Vagina (tissue), 2 donors: ENCODE data around the gene ADORA2B.

Source experiments
- POLR2A ChIP-seq, 2 donors: fragments of 450-650 bp; IDR thresholded peaks; one replicate each; pipeline ENCODE4 v1.6.1; 2017; ENCODE audit warnings: antibody characterized with exemption in 2 of 2, mild to moderate bottlenecking in 2 of 2, moderate library complexity in 2 of 2
- POLR2AphosphoS5 ChIP-seq, 2 donors: sonication (generic); formaldehyde crosslinking; IDR thresholded peaks; one replicate each; pipeline ENCODE4 v1.9.0; 2017; ENCODE audit warnings: antibody characterized with exemption in 2 of 2, mild to moderate bottlenecking in 2 of 2, low read depth in 1 of 2; ENCODE audit not compliant: insufficient read depth in 1 of 2
- TF ChIP-seq, protein P1 (sequence below), 3 experiments: fragments of 450-650 bp in 2 of 3; fragments of 200-600 bp in 1 of 3; sonication (generic) in 1 of 3; IDR thresholded peaks; one replicate each; pipeline ENCODE4 v1.5.1; 2017 to 2019; ENCODE audit warnings: antibody characterized with exemption in 3 of 3, mild to moderate bottlenecking in 2 of 3, moderate library complexity in 2 of 3

DNA sequence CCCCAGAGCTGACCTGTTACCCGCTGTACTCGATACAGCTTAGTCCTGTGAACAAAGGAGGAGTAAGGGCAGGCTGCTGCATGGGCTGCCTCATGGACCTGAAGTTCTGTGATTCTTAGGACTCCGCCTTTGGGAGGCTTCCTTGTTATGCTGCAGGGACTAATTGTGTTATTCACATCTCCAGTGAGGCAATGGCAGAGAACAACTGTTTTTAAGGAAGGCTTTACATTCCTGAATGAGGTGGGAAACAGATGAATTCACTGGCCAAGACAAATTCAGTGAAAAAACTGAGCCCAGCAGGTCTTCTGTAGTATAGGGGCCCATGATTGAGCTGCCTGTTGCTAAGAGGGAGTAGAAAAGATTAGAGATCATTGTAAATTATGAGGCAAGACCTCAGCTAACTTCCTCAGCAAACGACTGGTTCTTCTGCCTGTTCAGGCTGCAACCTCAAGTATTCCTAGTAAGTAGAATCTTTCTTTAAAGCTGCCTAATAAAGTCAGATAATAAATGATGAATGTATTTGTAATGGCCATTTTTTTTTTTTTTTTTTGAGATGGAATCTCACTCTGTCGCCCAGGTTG lies 26.3 kb downstream of the ADORA2B start:
- TF ChIP-seq, protein P1, sequence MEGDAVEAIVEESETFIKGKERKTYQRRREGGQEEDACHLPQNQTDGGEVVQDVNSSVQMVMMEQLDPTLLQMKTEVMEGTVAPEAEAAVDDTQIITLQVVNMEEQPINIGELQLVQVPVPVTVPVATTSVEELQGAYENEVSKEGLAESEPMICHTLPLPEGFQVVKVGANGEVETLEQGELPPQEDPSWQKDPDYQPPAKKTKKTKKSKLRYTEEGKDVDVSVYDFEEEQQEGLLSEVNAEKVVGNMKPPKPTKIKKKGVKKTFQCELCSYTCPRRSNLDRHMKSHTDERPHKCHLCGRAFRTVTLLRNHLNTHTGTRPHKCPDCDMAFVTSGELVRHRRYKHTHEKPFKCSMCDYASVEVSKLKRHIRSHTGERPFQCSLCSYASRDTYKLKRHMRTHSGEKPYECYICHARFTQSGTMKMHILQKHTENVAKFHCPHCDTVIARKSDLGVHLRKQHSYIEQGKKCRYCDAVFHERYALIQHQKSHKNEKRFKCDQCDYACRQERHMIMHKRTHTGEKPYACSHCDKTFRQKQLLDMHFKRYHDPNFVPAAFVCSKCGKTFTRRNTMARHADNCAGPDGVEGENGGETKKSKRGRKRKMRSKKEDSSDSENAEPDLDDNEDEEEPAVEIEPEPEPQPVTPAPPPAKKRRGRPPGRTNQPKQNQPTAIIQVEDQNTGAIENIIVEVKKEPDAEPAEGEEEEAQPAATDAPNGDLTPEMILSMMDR (IDR thresholded peaks at IDR 0.05) = no peak
- TF ChIP-seq POLR2AphosphoS5 (IDR thresholded peaks at IDR 0.05; ENCODE audit: insufficient read depth in 1 of 2, low read depth in 1 of 2) (no peak), POLR2A (IDR thresholded peaks at IDR 0.05) (no peak)
